Stimulated activated CD4-positive, alpha-beta T cell treated with anti-CD3 and anti-CD28 coated beads, Interleukin-1b, Interleukin-23, amount 100 ng/mL, for 1 hour (primary cell): ENCODE measurements around the gene NAV3.

ENCODE experiments used
- DNase-seq, 2 donors: peaks; one replicate each; pipeline ENCODE4 v3.0.0-alpha.2; 2020; ENCODE audit warnings: low read depth in 2 of 2

Gene NAV3

GRCh38 chr12:77841521-77841920 is 10.8 kb downstream of the NAV3 start:
- no peak for DNase-seq

GRCh38 chr12:77842430-77842829 is 11.7 kb downstream of the NAV3 start:
- no peak for DNase-seq

- DNase-seq = no peak
Observed at GRCh38 chr12:77845831-77846230, 15.1 kb downstream of the NAV3 start.

GRCh38 chr12:77847060-77847541 is 16.4 kb downstream of the NAV3 start:
- DNase-seq = no peak

- DNase-seq = no peak
Observed at GRCh38 chr12:77847680-77848431, 17.2 kb downstream of the NAV3 start.

- DNase-seq = no peak
Observed at GRCh38 chr12:77850129-77850528, 19.4 kb downstream of the NAV3 start.

GRCh38 chr12:77850698-77851097 is 20.0 kb downstream of the NAV3 start:
- DNase-seq = no peak

GRCh38 chr12:77855548-77855947 is 24.9 kb downstream of the NAV3 start:
- no peak for DNase-seq

GRCh38 chr12:77861317-77861716 is 30.6 kb downstream of the NAV3 start:
- DNase-seq = no peak

GRCh38 chr12:77865178-77865577 is 34.5 kb downstream of the NAV3 start:
- DNase-seq = no peak

GRCh38 chr12:77878901-77879300 is 48.2 kb downstream of the NAV3 start:
- no peak for DNase-seq

GRCh38 chr12:77882709-77883108 is 52.0 kb downstream of the NAV3 start:
- no peak for DNase-seq

GRCh38 chr12:77888611-77889010 is 57.9 kb downstream of the NAV3 start:
- DNase-seq = no peak

- no peak for DNase-seq
Observed at GRCh38 chr12:77891518-77892147, 60.9 kb downstream of the NAV3 start.

- DNase-seq = no peak
Observed at GRCh38 chr12:77893918-77894317, 63.2 kb downstream of the NAV3 start.

- DNase-seq = no peak
Observed at GRCh38 chr12:77894556-77894955, 63.9 kb downstream of the NAV3 start.

- no peak for DNase-seq
Observed at GRCh38 chr12:77895699-77896098, 65.0 kb downstream of the NAV3 start.

- DNase-seq = no peak
Observed at GRCh38 chr12:77907936-77908335, 77.2 kb downstream of the NAV3 start.

GRCh38 chr12:77914081-77914488 is 83.4 kb downstream of the NAV3 start:
- DNase-seq = no peak

GRCh38 chr12:77915071-77915600 is 84.4 kb downstream of the NAV3 start:
- DNase-seq = no peak

- no peak for DNase-seq
Observed at GRCh38 chr12:77916276-77916675, 85.6 kb downstream of the NAV3 start.

GRCh38 chr12:77918046-77918445 is 87.4 kb downstream of the NAV3 start:
- DNase-seq = no peak

GRCh38 chr12:77919450-77919849 is 88.8 kb downstream of the NAV3 start:
- no peak for DNase-seq
